Liver (tissue), 9 donors: Measurements from ENCODE around the gene EIF4H. TPM values are rescaled to one million over a fixed set of nuclear protein-coding genes. Genes with fewer than 3 reads are reported as not detected.
"Not testable (repeated sequence)": the region's sequence is repeated elsewhere in the genome, so short reads cannot be mapped to it uniquely, and the experiment has no call there.

Experiments
- DNase-seq: peaks from one replicate; pipeline ENCODE4 v3.0.0-alpha.2; 2017; ENCODE audit warnings: low spot score
- H3K27ac ChIP-seq, 2 donors: one replicate each; pipeline ENCODE4 v1.7.0; 2013; ENCODE audit warnings: inconsistent platforms in 2 of 2, low read length in 2 of 2, control low read depth in 1 of 2, low read depth in 1 of 2, mild to moderate bottlenecking in 1 of 2
- H3K27me3 ChIP-seq, 4 donors: one replicate each; pipeline versions ENCODE4 v1.6.1 to v1.7.0; 2013; ENCODE audit warnings: low read length in 3 of 4, inconsistent platforms in 1 of 4, mild to moderate bottlenecking in 1 of 4, moderate library complexity in 1 of 4; ENCODE audit not compliant: control insufficient read depth in 4 of 4, insufficient read depth in 4 of 4
- H3K36me3 ChIP-seq, 4 donors: one replicate each; pipeline versions ENCODE4 v1.6.1 to v1.7.0; 2013; ENCODE audit warnings: low read length in 3 of 4, mild to moderate bottlenecking in 3 of 4, low read depth in 1 of 4, moderate library complexity in 1 of 4; ENCODE audit not compliant: control insufficient read depth in 4 of 4, insufficient read depth in 3 of 4
- H3K4me1 ChIP-seq, 4 donors: one replicate each; pipeline versions ENCODE4 v1.6.1 to v1.7.0; 2013; ENCODE audit warnings: low read length in 3 of 4, mild to moderate bottlenecking in 3 of 4, moderate library complexity in 1 of 4; ENCODE audit not compliant: control insufficient read depth in 4 of 4, insufficient read depth in 4 of 4
- H3K4me3 ChIP-seq, 3 donors: one replicate each; pipeline versions ENCODE4 v1.6.1 to v1.7.0; 2013; ENCODE audit warnings: low read length in 3 of 3, control low read depth in 1 of 3, low read depth in 1 of 3, mild to moderate bottlenecking in 1 of 3
- H3K9ac ChIP-seq, 2 donors: one replicate each; pipeline ENCODE4 v1.7.0; 2013; ENCODE audit warnings: low read length in 2 of 2, mild to moderate bottlenecking in 2 of 2, moderate library complexity in 2 of 2, control low read depth in 1 of 2, low read depth in 1 of 2
- H3K9me3 ChIP-seq, 4 donors: one replicate each; pipeline versions ENCODE4 v1.6.1 to v1.7.0; 2013; ENCODE audit warnings: low read length in 3 of 4; ENCODE audit not compliant: control insufficient read depth in 4 of 4
- FOXA2 ChIP-seq: IDR thresholded peaks from 2 replicates; pipeline ENCODE4 v1.6.1; 2016; ENCODE audit warnings: antibody characterized with exemption
- JUND ChIP-seq, 2 donors: IDR thresholded peaks; 2 replicates each; pipeline ENCODE4 v1.6.1; 2016; ENCODE audit warnings: antibody characterized with exemption in 2 of 2
- REST ChIP-seq: IDR thresholded peaks from 2 replicates; pipeline ENCODE4 v1.6.1; 2016; ENCODE audit warnings: antibody characterized with exemption, mild to moderate bottlenecking
- SP1 ChIP-seq: IDR thresholded peaks from 2 replicates; pipeline ENCODE4 v1.6.1; 2018; ENCODE audit warnings: antibody characterized with exemption, mild to moderate bottlenecking
- TAF1 ChIP-seq: conservative IDR thresholded peaks from 2 replicates; pipeline ENCODE4 v1.6.1; 2016; ENCODE audit warnings: antibody characterized with exemption, mild to moderate bottlenecking
- WGBS: extraction: QIAGEN DNeasy Blood & Tissue Kit; methylation state at CpG from one replicate; pipeline ENCODE4 v1.1.7; 2013; 5-methylcytosine and 5-hydroxymethylcytosine counted together
- polyA plus RNA-seq, 2 donors: library from polyadenylated mRNA; stranded (reverse) in 1 of 2; unstranded in 1 of 2; fragments of 200-250 nt in 1 of 2; fragments of >200 nt in 1 of 2; fragmentation: Nextera tagmentation in 1 of 2; extraction: Ambion mirVana in 1 of 2; gene quantifications; one replicate each; pipeline versions ENCODE4 v1.2.1 to v1.2.3, GENCODE V29; 2013 to 2015
- total RNA-seq, 2 donors: library from RNA; depleted of rRNA; stranded (reverse); fragments of >200 nt; gene quantifications; one replicate each; pipeline ENCODE4 v1.2.3, GENCODE V29; 2014
- TF ChIP-seq, protein P1 (sequence below): fragments of 150-350 bp; IDR thresholded peaks from 2 replicates; pipeline ENCODE4 v1.5.1; 2017; ENCODE audit warnings: improper control_type of control experiment, low read depth, low read length; ENCODE audit not compliant: missing input control
- TF ChIP-seq, protein P2 (sequence below): IDR thresholded peaks from 2 replicates; pipeline ENCODE4 v1.6.1; 2016; ENCODE audit warnings: antibody characterized with exemption
- donor health status: healthy.
- donor health status: healthy.
- donor health status: healthy.
- donor health status: healthy.
- donor health status: healthy.

The EIF4H gene
- total and polyA plus RNA-seq, 4 donors = 81.6 to 166 (median 152) TPM

- TF ChIP-seq, protein P1, sequence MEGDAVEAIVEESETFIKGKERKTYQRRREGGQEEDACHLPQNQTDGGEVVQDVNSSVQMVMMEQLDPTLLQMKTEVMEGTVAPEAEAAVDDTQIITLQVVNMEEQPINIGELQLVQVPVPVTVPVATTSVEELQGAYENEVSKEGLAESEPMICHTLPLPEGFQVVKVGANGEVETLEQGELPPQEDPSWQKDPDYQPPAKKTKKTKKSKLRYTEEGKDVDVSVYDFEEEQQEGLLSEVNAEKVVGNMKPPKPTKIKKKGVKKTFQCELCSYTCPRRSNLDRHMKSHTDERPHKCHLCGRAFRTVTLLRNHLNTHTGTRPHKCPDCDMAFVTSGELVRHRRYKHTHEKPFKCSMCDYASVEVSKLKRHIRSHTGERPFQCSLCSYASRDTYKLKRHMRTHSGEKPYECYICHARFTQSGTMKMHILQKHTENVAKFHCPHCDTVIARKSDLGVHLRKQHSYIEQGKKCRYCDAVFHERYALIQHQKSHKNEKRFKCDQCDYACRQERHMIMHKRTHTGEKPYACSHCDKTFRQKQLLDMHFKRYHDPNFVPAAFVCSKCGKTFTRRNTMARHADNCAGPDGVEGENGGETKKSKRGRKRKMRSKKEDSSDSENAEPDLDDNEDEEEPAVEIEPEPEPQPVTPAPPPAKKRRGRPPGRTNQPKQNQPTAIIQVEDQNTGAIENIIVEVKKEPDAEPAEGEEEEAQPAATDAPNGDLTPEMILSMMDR = no peak
- no peak for TF ChIP-seq JUND (IDR thresholded peaks at IDR 0.05)
These were observed 50.3 kb downstream of the EIF4H start (continued) for GRCh38 chr7:74224511-74224832.

- not testable (repeated sequence) for H3K9me3 ChIP-seq, H3K27ac ChIP-seq, H3K36me3 ChIP-seq, H3K27me3 ChIP-seq, H3K9ac ChIP-seq, DNase-seq, H3K4me3 ChIP-seq
- WGBS = 97% methylated on average over 13 of the region's 13 CpGs
- H3K4me1 ChIP-seq = peaks cover 4 to 15% (median 10%) of the 10 kb centered on the region in 4 donors
These were observed 50.8 kb downstream of the EIF4H start for GRCh38 chr7:74224907-74225306.

DNA sequence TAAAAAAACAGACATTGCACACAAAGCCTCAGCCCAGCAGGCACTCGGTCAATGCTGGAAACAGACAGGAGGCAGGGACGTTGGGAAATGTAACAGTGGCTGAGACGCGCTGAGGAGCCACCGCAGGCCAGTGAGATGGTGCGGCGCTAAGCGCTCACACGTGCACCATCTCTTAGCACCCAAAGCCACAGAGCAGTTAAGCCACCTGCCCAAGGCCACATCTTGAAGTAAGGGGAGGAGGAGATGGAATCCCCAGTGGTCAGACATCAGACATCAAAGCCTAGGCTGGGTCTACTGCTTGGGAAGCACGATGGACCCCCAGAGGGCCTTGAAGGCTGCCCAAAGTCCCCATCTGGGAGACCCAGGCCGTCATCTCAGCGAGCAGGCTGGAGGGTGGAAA is 51.2 kb downstream of the EIF4H start:
- peaks cover 0 to 10% (median 5%) of the 10 kb centered on the region in 4 donors for H3K4me1 ChIP-seq
- TF ChIP-seq TAF1 = no peak
- no peaks in the 10 kb centered on the region for H3K9me3 ChIP-seq
- peaks cover 0 to 10% (median 6%) of the 10 kb centered on the region in 4 donors for H3K36me3 ChIP-seq
- no peak overlapping the region for H3K4me3 ChIP-seq
- no peak overlapping the region for H3K27ac ChIP-seq
- H3K27me3 ChIP-seq = no peaks in the 10 kb centered on the region
- WGBS = 90% methylated on average over 12 of the region's 12 CpGs
- no peak overlapping the region for H3K9ac ChIP-seq
- DNase-seq = no peak

- no peak overlapping the region for H3K27ac ChIP-seq
- DNase-seq = no peak
These were observed 52.5 kb downstream of the EIF4H start for GRCh38 chr7:74226633-74227032.

More at GRCh38 chr7:74226633-74227032, 52.5 kb downstream of the EIF4H start:
- TF ChIP-seq REST = no peak
- TF ChIP-seq, protein P2, sequence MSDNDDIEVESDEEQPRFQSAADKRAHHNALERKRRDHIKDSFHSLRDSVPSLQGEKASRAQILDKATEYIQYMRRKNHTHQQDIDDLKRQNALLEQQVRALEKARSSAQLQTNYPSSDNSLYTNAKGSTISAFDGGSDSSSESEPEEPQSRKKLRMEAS = no peak
- no peak for TF ChIP-seq FOXA2
- no peak for TF ChIP-seq SP1
- Histone ChIP-seq H3K36me3 (peaks cover 0 to 15% (median 9%) of the 10 kb centered on the region in 4 donors), H3K27me3 (no peaks in the 10 kb centered on the region), H3K9me3 (no peaks in the 10 kb centered on the region), H3K4me1 (peaks cover 0 to 9% (median 3%) of the 10 kb centered on the region in 4 donors), H3K9ac (no peak overlapping the region), H3K4me3 (no peak overlapping the region)
- WGBS = 86% methylated on average over 5 of the region's 5 CpGs
